Activated gamma-delta T cell (primary cell): ENCODE measurements around the gene RPGRIP1L.

Source experiments
- DNase-seq: peaks from one replicate; lab custom pipeline; 2025; lab: John Stamatoyannopoulos, UW

RPGRIP1L gene

GRCh38 chr16:53651357-53651756 lies 52.3 kb downstream of the RPGRIP1L start:
- DNase-seq = no peak

- DNase-seq = no peak
These were observed 57.2 kb downstream of the RPGRIP1L start for GRCh38 chr16:53646506-53646905.

- no peak for DNase-seq
These were observed 60.2 kb downstream of the RPGRIP1L start for GRCh38 chr16:53643474-53643873.

GRCh38 chr16:53642094-53642493 lies 61.6 kb downstream of the RPGRIP1L start:
- no peak for DNase-seq

GRCh38 chr16:53636978-53637377 lies 66.7 kb downstream of the RPGRIP1L start:
- DNase-seq = no peak

- no peak for DNase-seq
These were observed 71.1 kb downstream of the RPGRIP1L start for GRCh38 chr16:53632526-53632925.

- DNase-seq = no peak
These were observed 72.2 kb downstream of the RPGRIP1L start for GRCh38 chr16:53631236-53632025.

- no peak for DNase-seq
These were observed 73.9 kb downstream of the RPGRIP1L start for GRCh38 chr16:53629607-53630312.

GRCh38 chr16:53629151-53629550 lies 74.5 kb downstream of the RPGRIP1L start:
- DNase-seq = no peak

- DNase-seq = no peak
These were observed 76.8 kb downstream of the RPGRIP1L start for GRCh38 chr16:53626811-53627210.

- no peak for DNase-seq
These were observed 77.5 kb downstream of the RPGRIP1L start for GRCh38 chr16:53626161-53626560.

GRCh38 chr16:53625221-53625620 lies 78.4 kb downstream of the RPGRIP1L start:
- DNase-seq = no peak

GRCh38 chr16:53622315-53622714 lies 81.3 kb downstream of the RPGRIP1L start:
- no peak for DNase-seq

GRCh38 chr16:53620476-53620875 lies 83.2 kb downstream of the RPGRIP1L start:
- no peak for DNase-seq

- no peak for DNase-seq
These were observed 84.4 kb downstream of the RPGRIP1L start for GRCh38 chr16:53619235-53619634.

GRCh38 chr16:53614346-53614745 lies 89.3 kb downstream of the RPGRIP1L start:
- no peak for DNase-seq

- no peak for DNase-seq
These were observed 91.7 kb downstream of the RPGRIP1L start for GRCh38 chr16:53612003-53612402.

GRCh38 chr16:53611179-53611696 lies 92.4 kb downstream of the RPGRIP1L start:
- DNase-seq = no peak

- DNase-seq = no peak
These were observed 94.1 kb downstream of the RPGRIP1L start for GRCh38 chr16:53609536-53609935.

- DNase-seq = no peak
These were observed 95.6 kb downstream of the RPGRIP1L start for GRCh38 chr16:53608094-53608493.

GRCh38 chr16:53605831-53606400 lies 97.7 kb downstream of the RPGRIP1L start:
- DNase-seq = no peak

- DNase-seq = no peak
These were observed 98.3 kb downstream of the RPGRIP1L start for GRCh38 chr16:53605356-53605755.

GRCh38 chr16:53601961-53602360 lies 101.7 kb downstream of the RPGRIP1L start:
- DNase-seq = no peak
